Spinal cord (tissue), 10 donors: ENCODE data around the gene CEP126. TPM values are rescaled to one million over a fixed set of nuclear protein-coding genes. Genes with fewer than 3 reads are reported as not detected.

Experiments used
- DNase-seq, 6 donors: peaks; one replicate each; pipeline versions ENCODE4 v3.0.0 to v3.0.0-alpha.2; 2013 to 2015; ENCODE audit warnings: low spot score in 6 of 6, low read depth in 4 of 6
- H3K27ac ChIP-seq: one replicate; pipeline ENCODE4 v1.5.1; 2013; ENCODE audit warnings: low read depth, low read length, control low read depth
- H3K27me3 ChIP-seq: one replicate; pipeline ENCODE4 v1.6.1; 2013; ENCODE audit warnings: low read length; ENCODE audit not compliant: control insufficient read depth, insufficient read depth
- H3K36me3 ChIP-seq: one replicate; pipeline ENCODE4 v1.6.1; 2013; ENCODE audit warnings: low read length; ENCODE audit not compliant: control insufficient read depth, insufficient read depth
- H3K4me1 ChIP-seq: one replicate; pipeline ENCODE4 v1.6.1; 2013; ENCODE audit warnings: low read length; ENCODE audit not compliant: control insufficient read depth, insufficient read depth
- H3K4me3 ChIP-seq: one replicate; pipeline ENCODE4 v1.5.1; 2013; ENCODE audit warnings: low read depth, low read length, control low read depth
- H3K9me3 ChIP-seq: one replicate; pipeline ENCODE4 v1.6.1; 2013; ENCODE audit warnings: low read length; ENCODE audit not compliant: control insufficient read depth, insufficient read depth
- WGBS: methylation state at CpG from one replicate; pipeline ENCODE4 v1.1.5; 2013; ENCODE audit warnings: missing lambda C conversion rate; ENCODE audit not compliant: insufficient coverage; 5-methylcytosine and 5-hydroxymethylcytosine counted together
- polyA plus RNA-seq, 2 donors: library from polyadenylated mRNA; unstranded; fragments of 120-200 nt; gene quantifications; one replicate each; pipeline ENCODE4 v1.2.1, GENCODE V29; 2013; ENCODE audit not compliant: insufficient read length in 2 of 2
- total RNA-seq, 2 donors: library from RNA; depleted of rRNA in 1 of 2; stranded (reverse); fragments of 120-200 nt in 1 of 2; fragments of >200 nt in 1 of 2; gene quantifications; one replicate each; pipeline versions ENCODE4 v1.2.3 to v1.2.4, GENCODE V29; 2013 to 2014
- donor health status: healthy.

The CEP126 gene
- total and polyA plus RNA-seq, 4 donors: 10.1 to 19.1 (median 16.3) TPM

DNA sequence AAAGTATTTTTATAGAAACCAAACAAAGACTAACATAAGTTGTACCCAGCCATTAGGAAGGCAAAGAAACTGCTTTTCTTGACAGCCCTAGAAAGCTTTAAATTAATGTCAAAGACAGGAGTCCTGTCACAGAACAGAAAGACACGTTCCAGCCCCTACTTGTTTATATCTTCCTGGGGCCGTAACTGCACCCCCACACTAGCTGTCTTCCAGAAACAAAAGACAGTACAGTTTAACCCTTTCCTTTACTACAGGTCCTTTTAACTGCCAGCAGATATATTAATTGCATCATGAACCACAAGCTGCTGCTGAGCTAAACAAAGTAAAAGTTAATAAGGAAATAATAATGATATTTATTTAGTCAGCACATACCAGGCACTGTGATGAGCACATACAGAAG is 112.1 kb downstream of the CEP126 start:
- H3K4me1 ChIP-seq: no peaks in the 10 kb centered on the region
- 0% methylated on average over 2 of the region's 2 CpGs for WGBS

DNA sequence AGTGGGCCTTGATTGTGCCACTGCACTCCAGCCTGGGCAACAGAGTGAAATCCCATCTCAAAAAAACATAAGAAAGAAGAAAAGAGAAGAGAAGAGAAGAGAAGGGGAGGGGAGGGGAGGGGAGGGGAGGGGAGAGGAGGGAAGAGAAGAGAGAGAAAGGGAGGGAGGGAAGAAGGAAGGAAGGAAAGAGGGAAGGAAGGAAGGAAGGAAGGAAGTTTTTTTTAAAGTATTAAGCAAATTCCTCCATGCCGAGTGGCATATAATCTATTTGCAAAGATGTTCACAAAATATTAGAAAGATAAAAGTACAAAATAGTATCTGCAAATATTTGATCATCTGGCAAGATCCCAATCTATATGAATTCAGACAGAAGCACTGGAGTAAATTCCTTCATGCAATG is 121.9 kb downstream of the CEP126 start:
- no CpG with 5 or more reads among the region's 1 CpG for WGBS

More for the DNA sequence above, 112.1 kb downstream of the CEP126 start:
- Histone ChIP-seq H3K27me3 (no peaks in the 10 kb centered on the region), H3K36me3 (no peaks in the 10 kb centered on the region), H3K9me3 (no peaks in the 10 kb centered on the region), H3K27ac (no peak overlapping the region), H3K4me3 (no peak overlapping the region)
- no peak for DNase-seq

DNA sequence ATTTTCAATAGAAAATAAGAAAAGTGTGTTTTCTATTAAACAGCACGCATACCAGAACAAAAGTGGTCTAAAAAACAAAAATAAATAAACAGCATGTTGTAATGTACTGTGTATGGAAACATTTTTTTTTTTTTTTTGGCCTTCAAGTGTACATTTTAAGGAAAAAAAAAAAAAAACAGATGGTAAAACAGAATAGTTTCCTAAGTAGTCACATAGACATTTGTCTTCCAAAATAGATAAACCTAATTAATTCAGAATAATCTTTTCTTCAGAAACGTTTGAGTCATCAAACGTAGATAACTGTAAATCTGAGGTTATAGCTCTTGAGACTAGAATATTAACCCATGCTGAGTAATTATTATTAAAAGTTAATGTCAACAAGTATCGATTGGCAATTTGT is 132.0 kb downstream of the CEP126 start:
- DNase-seq: peak in 2 of 6 donors; percentile 7 to 11

More for the DNA sequence above, 121.9 kb downstream of the CEP126 start:
- Histone ChIP-seq H3K36me3 (no peaks in the 10 kb centered on the region), H3K27me3 (no peaks in the 10 kb centered on the region), H3K4me3 (no peak overlapping the region), H3K9me3 (no peaks in the 10 kb centered on the region), H3K4me1 (no peaks in the 10 kb centered on the region), H3K27ac (no peak overlapping the region)
- no peak for DNase-seq

DNA sequence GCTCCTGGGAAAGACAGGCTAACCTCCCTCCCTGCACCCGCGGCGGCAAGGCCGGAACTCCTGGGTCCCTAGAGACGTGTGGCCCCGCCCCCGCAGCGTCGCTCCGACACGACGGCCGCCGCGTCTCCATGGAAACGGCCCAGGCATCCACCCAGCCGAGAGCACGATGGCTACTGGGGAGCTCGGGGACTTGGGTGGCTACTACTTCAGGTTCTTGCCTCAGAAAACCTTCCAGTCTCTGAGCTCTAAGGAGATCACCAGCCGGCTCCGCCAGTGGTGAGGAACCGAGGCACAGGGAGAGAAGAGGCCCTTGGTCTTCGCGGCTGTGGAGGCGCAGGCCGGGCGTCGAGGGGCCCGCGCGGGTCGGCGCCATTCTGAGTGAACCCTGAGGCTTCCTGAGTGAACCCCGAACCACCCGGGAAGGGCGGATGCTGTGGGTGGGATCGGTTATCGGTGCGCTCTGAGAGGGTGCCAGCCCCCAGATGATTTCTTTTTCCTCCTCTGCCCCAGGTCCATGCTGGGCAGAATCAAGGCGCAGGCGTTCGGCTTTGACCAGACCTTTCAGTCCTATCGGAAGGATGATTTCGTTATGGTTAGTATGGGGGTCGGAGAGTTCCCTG is 132.6 kb downstream of the CEP126 start, which contains the start of gene CFAP300:
CFAP300 (plus strand) TSS at position 133 of the 620 bp plus-strand sequence; CDS start at position 167, 34 bp downstream.
- no peaks in the 10 kb centered on the region for H3K27me3 ChIP-seq
- H3K9me3 ChIP-seq: no peaks in the 10 kb centered on the region
- H3K4me1 ChIP-seq: peaks cover 11% of the 10 kb centered on the region
- H3K27ac ChIP-seq: peak within 1 kb of the TSS; percentile 81
- H3K4me3 ChIP-seq: peak within 1 kb of the TSS; percentile 80
- peak; percentile 45 to 92 (median 66) for DNase-seq
- under 1% methylated on average over 39 of the region's 45 CpGs for WGBS
- H3K36me3 ChIP-seq: no peaks in the 10 kb centered on the region

More for the DNA sequence above, 132.0 kb downstream of the CEP126 start:
- H3K27ac ChIP-seq: peak overlapping the region; percentile 81
- no peaks in the 10 kb centered on the region for H3K27me3 ChIP-seq
- H3K9me3 ChIP-seq: no peaks in the 10 kb centered on the region
- no CpG with 5 or more reads among the region's 4 CpGs for WGBS
- H3K36me3 ChIP-seq: no peaks in the 10 kb centered on the region
- peak overlapping the region; percentile 80 for H3K4me3 ChIP-seq
- H3K4me1 ChIP-seq: peaks cover 11% of the 10 kb centered on the region

Other genes with a start within 250 kb of the CEP126 start
- gene ANGPTL5, start 1.5 kb downstream of the CEP126 start, total RNA-seq: 1 to 10 TPM; 1.9 to 4.7 TPM
- gene ANGPTL5, start 1.5 kb downstream of the CEP126 start, polyA plus RNA-seq: under 1 TPM; 0.59 to 0.86 TPM
- gene CFAP300, start 132.4 kb downstream of the CEP126 start, total RNA-seq: 10 to 100 TPM in 1 of 2 donors, 1 to 10 TPM in 1; 6.5 to 13.1 TPM
- gene CFAP300, start 132.4 kb downstream of the CEP126 start, polyA plus RNA-seq: 1 to 10 TPM; 6.8 to 7.9 TPM
- gene YAP1, start 195.4 kb downstream of the CEP126 start, total RNA-seq: 100 to 1,000 TPM in 1 of 2 donors, 10 to 100 TPM in 1; 69.8 to 110 TPM
- 10 to 100 TPM; 49.4 to 58.5 TPM for gene YAP1, start 195.4 kb downstream of the CEP126 start, polyA plus RNA-seq